ENCODE data around the gene RIMBP2. TPM values are rescaled to one million over a fixed set of nuclear protein-coding genes. Genes with fewer than 3 reads are reported as not detected.

RIMBP2 gene
- total RNA-seq, 2 experiments from 2014 or later, result not detected

DNA sequence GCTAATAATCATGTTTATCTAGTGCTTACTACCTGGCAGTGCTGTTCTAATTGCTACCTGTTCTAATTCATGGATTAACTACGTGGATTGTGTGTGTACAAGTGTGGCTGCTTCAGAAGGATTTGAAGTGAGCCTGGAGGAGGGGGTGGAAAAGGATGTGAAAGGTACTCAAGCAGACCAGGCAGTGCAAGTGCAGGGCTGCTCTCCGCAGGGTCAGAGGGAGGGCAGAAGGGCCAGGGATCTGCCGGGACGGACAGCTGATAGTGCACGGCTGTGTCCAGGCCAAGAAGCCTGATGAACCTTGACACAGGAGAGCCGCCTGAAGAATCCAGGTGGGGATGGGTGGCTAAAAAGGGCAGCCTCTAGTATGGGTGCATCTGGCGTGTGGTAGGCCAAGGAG lies 349.9 kb downstream of the RIMBP2 start:
- H3K36me3 Mint-ChIP-seq, result no peaks in the 10 kb centered on the region
- no peaks in the 10 kb centered on the region for H3K27me3 Mint-ChIP-seq
- H3K27ac Mint-ChIP-seq, result no peak overlapping the region
- H3K9me3 Mint-ChIP-seq (ENCODE audit: low read depth), result no peaks in the 10 kb centered on the region
- H3K4me1 Mint-ChIP-seq, result no peaks in the 10 kb centered on the region
- ATAC-seq (no peak), DNase-seq (no peak)
- no peak overlapping the region for H3K4me3 Mint-ChIP-seq
- CTCF ChIA-PET, result no interaction called here

DNA sequence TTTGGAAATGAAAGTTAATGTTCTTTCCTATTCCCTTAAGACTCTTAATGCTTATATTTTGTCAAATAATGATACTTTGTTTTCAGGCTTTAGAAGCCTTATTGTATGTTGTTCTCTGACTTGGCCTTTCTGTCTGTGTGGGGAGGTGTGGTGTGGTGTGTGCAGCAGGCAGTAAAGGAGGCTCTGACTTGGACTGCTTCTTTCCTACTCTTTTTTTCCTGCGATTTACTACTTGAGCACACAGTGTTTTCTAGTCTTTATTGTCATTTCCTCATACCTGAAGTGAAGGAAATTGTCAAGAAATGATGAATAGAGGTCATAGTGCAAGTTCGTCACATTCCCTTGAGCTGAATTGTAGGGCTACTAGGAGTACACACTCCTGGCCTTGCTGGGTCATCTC lies 351.5 kb downstream of the RIMBP2 start:
- Mint-ChIP-seq H3K9me3 (ENCODE audit: low read depth) (no peaks in the 10 kb centered on the region), H3K4me1 (no peaks in the 10 kb centered on the region), H3K27ac (no peak overlapping the region), H3K36me3 (no peaks in the 10 kb centered on the region), H3K4me3 (no peak overlapping the region), H3K27me3 (no peaks in the 10 kb centered on the region)
- DNase-seq (no peak), ATAC-seq (no peak)
- CTCF ChIA-PET, result no interaction called here

DNA sequence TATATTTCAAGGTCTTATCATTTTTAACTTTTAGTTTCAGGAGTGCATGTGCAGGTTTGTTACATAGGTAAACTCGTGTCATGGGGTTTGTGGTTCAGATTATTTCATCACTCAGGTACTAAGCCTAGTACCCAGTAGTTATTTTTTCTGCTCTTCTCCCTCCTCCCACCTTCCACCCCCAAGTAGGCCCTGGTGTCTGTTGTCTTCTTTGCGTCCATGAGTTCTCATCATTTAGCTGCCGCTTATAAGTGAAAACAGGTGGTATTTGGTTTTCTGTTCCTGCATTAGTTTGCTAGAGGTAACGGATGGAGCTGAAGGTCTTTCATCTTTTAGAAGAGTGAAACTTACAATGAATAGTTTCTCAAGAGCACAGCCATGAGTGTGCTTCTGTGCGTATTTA lies 354.0 kb downstream of the RIMBP2 start:
- CTCF ChIA-PET, result no interaction called here
- no peak overlapping the region for H3K4me3 Mint-ChIP-seq
- no peak for DNase-seq
- H3K27me3 Mint-ChIP-seq, result no peaks in the 10 kb centered on the region
- no peaks in the 10 kb centered on the region for H3K36me3 Mint-ChIP-seq
- no peaks in the 10 kb centered on the region for H3K4me1 Mint-ChIP-seq
- ATAC-seq, result no peak
- no peaks in the 10 kb centered on the region for H3K9me3 Mint-ChIP-seq (ENCODE audit: low read depth)
- no peak overlapping the region for H3K27ac Mint-ChIP-seq

DNA sequence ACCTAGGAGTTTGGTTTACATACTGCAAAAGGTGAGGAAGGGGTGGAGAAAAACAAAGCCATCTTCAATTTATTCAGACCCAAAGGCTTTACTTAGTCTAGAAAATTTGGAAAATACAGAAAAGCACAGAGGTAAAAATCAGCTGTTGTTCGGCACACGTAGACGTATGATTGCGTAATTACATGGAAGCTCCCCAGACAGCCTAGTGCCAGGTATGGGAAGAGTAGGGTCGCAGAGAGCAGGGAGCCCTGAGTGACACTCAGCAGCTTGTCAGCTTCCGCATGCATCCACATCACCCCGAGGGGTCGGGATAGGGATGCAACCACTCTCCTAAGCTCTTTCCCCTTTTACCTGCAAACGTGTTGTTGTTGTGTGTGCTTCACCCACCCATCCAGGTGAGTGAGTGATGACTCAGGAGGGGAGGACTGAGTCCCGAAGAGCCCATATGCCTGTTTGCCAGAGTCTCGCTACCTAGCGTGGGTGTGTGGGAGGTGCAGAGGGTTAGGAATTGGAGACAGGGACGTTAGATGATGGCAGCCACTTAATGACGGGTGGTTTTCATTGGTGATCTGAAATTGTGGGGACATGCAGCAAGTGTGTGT lies 358.3 kb downstream of the RIMBP2 start:
- Mint-ChIP-seq H3K27ac (no peak overlapping the region), H3K27me3 (no peaks in the 10 kb centered on the region), H3K4me1 (no peaks in the 10 kb centered on the region), H3K36me3 (no peaks in the 10 kb centered on the region), H3K4me3 (no peak overlapping the region), H3K9me3 (ENCODE audit: low read depth) (no peaks in the 10 kb centered on the region)
- no peak for ATAC-seq
- CTCF ChIA-PET, result no interaction called here
- DNase-seq, result no peak

DNA sequence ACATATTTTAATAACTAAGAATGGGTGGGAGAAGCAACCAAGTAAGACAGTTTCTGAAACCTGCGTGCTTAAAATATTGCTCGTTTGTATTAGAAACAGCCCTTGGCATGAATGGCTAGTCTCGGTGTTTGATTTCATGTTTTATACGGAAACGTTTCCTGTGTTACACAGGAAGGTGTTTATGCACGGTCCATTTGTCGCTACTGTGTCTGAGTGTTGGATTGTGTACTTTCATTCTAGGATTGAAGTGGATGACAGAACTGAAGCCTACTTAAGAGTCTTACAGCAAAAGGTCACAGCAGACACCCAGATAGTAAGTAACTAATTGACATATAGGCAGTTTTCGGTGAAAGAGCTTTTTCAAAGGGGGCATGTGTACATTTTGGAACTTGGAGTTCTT lies 358.9 kb downstream of the RIMBP2 start:
- H3K4me3 Mint-ChIP-seq, result no peak overlapping the region
- DNase-seq (no peak), ATAC-seq (no peak)
- H3K27me3 Mint-ChIP-seq, result no peaks in the 10 kb centered on the region
- H3K36me3 Mint-ChIP-seq, result no peaks in the 10 kb centered on the region
- H3K4me1 Mint-ChIP-seq, result no peaks in the 10 kb centered on the region
- H3K9me3 Mint-ChIP-seq (ENCODE audit: low read depth), result no peaks in the 10 kb centered on the region
- CTCF ChIA-PET, result no interaction called here
- no peak overlapping the region for H3K27ac Mint-ChIP-seq

DNA sequence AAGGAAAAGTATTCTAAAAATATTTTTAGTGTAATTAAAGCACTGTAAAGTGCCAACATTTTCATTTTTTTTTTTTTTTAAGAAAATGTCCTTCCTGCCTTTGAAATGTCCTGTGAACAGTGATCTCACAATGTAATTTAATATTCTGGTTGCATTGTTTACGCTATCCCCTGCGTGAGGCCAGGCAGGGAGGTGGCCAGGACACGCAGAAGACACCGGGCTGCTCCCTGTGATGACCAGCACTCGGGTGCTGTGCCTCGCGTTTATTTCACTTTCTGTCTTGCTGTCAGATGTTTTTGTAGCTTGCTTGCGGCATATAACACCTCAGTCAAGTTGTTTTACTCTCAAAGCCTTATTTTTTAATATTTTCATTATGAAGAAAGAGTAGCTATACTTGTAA lies 359.9 kb downstream of the RIMBP2 start:
- CTCF ChIA-PET, result no interaction called here
- Mint-ChIP-seq H3K27me3 (no peaks in the 10 kb centered on the region), H3K4me1 (no peaks in the 10 kb centered on the region), H3K27ac (no peak overlapping the region), H3K36me3 (no peaks in the 10 kb centered on the region), H3K4me3 (no peak overlapping the region), H3K9me3 (ENCODE audit: low read depth) (no peaks in the 10 kb centered on the region)
- DNase-seq (no peak), ATAC-seq (no peak)

DNA sequence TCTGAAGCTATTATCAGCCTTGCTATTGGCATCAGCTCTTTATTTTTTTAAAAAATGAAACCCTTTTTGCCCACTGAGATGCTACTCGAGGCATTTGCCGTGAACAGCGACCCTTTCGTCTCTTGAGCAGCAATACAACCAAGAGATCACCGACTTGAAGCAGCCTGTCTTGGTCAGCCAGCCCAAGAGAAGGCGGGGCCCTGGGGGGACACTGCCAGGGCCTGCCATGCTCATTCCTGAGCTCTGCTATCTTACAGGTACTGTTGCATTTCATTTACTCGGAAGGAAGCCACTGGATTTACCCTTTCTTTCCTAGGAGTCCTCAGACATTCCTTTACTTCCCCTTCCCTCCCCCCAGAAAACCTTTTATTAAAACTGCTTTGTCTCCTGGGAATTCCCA lies 361.7 kb downstream of the RIMBP2 start:
- ATAC-seq (no peak), DNase-seq (no peak)
- CTCF ChIA-PET, result no interaction called here
- Mint-ChIP-seq H3K4me3 (no peak overlapping the region), H3K27ac (no peak overlapping the region), H3K27me3 (peaks cover 4% of the 10 kb centered on the region), H3K9me3 (ENCODE audit: low read depth) (no peaks in the 10 kb centered on the region), H3K4me1 (no peaks in the 10 kb centered on the region), H3K36me3 (no peaks in the 10 kb centered on the region)

DNA sequence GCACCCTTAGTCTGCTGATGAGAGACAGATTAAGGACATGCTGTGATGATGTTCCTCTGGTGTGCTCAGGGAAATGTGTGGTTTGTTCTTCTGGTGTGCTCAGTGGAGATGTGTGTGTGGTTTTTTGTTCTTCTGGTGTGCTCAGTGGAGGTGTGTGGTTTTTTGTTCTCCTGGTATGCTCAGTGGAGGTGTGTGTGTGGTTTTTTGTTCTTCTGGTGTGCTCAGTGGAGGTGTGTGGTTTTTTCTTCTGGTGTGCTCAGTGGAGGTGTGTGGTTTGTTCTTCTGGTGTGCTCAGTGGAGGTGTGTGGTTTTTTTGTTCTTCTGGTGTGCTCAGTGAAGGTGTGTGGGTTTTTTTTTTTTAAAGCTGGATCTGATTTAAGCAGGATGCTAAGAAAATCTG lies 363.0 kb downstream of the RIMBP2 start:
- no peaks in the 10 kb centered on the region for H3K4me1 Mint-ChIP-seq
- no peak for DNase-seq
- H3K27ac Mint-ChIP-seq, result no peak overlapping the region
- H3K36me3 Mint-ChIP-seq, result no peaks in the 10 kb centered on the region
- ATAC-seq, result no peak
- H3K4me3 Mint-ChIP-seq, result no peak overlapping the region
- no peaks in the 10 kb centered on the region for H3K9me3 Mint-ChIP-seq (ENCODE audit: low read depth)
- CTCF ChIA-PET, result no interaction called here
- peaks cover 4% of the 10 kb centered on the region for H3K27me3 Mint-ChIP-seq

DNA sequence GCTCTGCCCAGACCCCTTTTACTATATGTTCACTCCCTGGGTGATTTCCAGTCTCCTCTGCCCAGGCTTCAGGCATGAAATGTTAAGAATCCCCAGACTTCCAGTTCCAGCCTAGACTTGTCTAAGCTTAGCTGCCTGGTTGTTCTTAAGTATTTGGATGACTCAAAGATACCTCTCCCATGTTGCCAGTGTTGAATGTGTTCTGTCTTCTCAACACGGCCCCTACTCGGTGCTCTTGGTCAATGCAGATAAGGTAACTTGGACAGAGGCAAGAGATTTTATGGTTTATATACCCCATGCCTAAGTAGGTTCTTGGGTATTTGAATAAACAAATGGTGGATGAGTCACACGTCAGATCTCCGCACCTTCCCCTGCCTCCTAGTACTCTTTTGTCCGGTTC lies 364.8 kb downstream of the RIMBP2 start:
- Mint-ChIP-seq H3K36me3 (no peaks in the 10 kb centered on the region), H3K9me3 (ENCODE audit: low read depth) (no peaks in the 10 kb centered on the region), H3K27ac (no peak overlapping the region), H3K4me3 (no peak overlapping the region), H3K4me1 (no peaks in the 10 kb centered on the region), H3K27me3 (peaks cover 5% of the 10 kb centered on the region)
- no peak for DNase-seq
- no peak for ATAC-seq
- CTCF ChIA-PET, result no interaction called here

DNA sequence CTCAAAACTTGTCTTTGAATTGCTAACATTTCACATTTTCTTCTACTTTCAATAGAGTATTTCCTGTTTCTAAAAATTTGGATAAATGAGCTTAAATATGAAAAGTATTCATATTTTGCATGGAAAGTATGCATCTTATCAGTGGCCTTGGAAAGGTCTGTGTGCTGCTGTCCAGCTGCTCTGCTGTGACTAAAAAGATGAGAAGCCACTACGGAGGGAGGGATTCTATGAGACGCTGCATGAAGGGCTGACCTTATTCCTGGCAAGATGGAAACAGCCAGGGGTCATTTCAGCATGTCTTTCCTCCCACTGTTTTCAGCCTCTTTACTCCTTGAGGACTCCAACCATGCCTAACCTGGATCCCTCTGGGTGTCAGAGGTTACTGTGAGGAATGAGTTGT lies 365.4 kb downstream of the RIMBP2 start:
- no peak for ATAC-seq
- H3K27ac Mint-ChIP-seq, result no peak overlapping the region

DNA sequence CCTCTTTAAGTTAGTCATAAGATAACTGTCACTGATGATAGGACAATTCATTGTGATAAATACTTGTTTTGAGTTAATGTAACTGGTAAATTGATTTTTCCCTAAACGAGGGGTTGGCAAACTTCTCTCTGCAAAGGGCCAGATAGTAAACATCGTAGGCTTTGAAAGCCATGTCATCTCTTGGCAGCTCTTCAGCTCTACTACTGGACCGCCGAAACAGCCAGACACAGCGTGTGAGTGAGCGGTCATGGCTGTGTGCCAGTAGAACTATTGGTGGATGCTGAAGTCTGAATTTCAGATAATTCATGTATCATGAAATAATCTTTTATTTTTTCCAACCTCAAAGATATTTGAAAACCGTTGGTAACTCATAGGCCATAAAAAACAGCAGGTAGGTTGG lies 368.5 kb downstream of the RIMBP2 start:
- Mint-ChIP-seq H3K27ac (no peak overlapping the region), H3K4me1 (no peaks in the 10 kb centered on the region)
- CTCF ChIA-PET, result no interaction called here

More for the DNA sequence above, 365.4 kb downstream of the RIMBP2 start:
- Mint-ChIP-seq H3K4me1 (no peaks in the 10 kb centered on the region), H3K36me3 (no peaks in the 10 kb centered on the region), H3K27me3 (peaks cover 7% of the 10 kb centered on the region), H3K9me3 (ENCODE audit: low read depth) (no peaks in the 10 kb centered on the region), H3K4me3 (no peak overlapping the region)
- CTCF ChIA-PET, result no interaction called here
- no peak for DNase-seq

More for the DNA sequence above, 368.5 kb downstream of the RIMBP2 start:
- Mint-ChIP-seq H3K36me3 (no peaks in the 10 kb centered on the region), H3K4me3 (no peak overlapping the region), H3K9me3 (ENCODE audit: low read depth) (no peaks in the 10 kb centered on the region), H3K27me3 (peaks cover 7% of the 10 kb centered on the region)
- DNase-seq (no peak), ATAC-seq (no peak)

Other genes starting within 250 kb of the RIMBP2 start
- 10 to 100 TPM; 17.2 to 17.8 TPM for gene STX2, start 123.0 kb upstream of the RIMBP2 start, total RNA-seq
- 1,000 to 10,000 TPM; 1,047 to 1,473 TPM for gene RAN, start 155.8 kb upstream of the RIMBP2 start, total RNA-seq
- gene ADGRD1, start 237.6 kb upstream of the RIMBP2 start, total RNA-seq, result 1 to 10 TPM in 1 of 2 experiments, under 1 TPM in 1; 0.23 to 2.2 TPM